AG04449 (cell line): ENCODE data around the gene CASP8AP2.
"Not testable (repeated sequence)": the region's sequence is repeated elsewhere in the genome, so short reads cannot be mapped to it uniquely, and the experiment has no call there.

Experiments used
- CTCF ChIA-PET: fragments of 350-600 bp; formaldehyde crosslinking; extraction: SDS; loops from one replicate; lab custom pipeline; 2021; ENCODE audit warnings: antibody characterized with exemption; lab: Yijun Ruan, JAX
- POLR2A ChIA-PET: fragments of 400-600, 350-600 bp; formaldehyde crosslinking; extraction: SDS; loops from one replicate; lab custom pipeline; 2020; ENCODE audit warnings: antibody characterized with exemption, inconsistent platforms; lab: Yijun Ruan, JAX
- DNase-seq: peaks from one replicate; pipeline ENCODE4 v3.0.0-alpha.2; 2010; ENCODE audit warnings: low read depth, low spot score
- H3K4me3 ChIP-seq: 2 replicates; pipeline ENCODE4 v1.5.1; 2011; ENCODE audit warnings: low read depth, mild to moderate bottlenecking, control low read depth, low read length
- CTCF ChIP-seq: IDR thresholded peaks from one replicate; pipeline ENCODE4 v1.5.1; 2011; ENCODE audit warnings: mild to moderate bottlenecking, moderate library complexity, low read length, control low read depth, inconsistent platforms; ENCODE audit not compliant: insufficient read depth; ENCODE audit errors: missing control alignments

Gene CASP8AP2

GRCh38 chr6:89829472-89830169, at the start of gene CASP8AP2:
Gene CASP8AP2, plus strand, starts transcription at chr6:89829880.
- POLR2A ChIA-PET = interaction anchor here (0.7 to 1.9 kb wide), 3 partner anchors 9 to 130 kb away, joined by 4 to 9 read pairs (median 4); partner anchors contain the start of gene MDN1
- CTCF ChIA-PET = interaction anchor here (0.9 kb wide), 1 partner anchor 31 kb away, joined by 4 read pairs; no protein-coding TSS in a partner anchor
- peak; percentile 90 for DNase-seq
- peak within 1 kb of the TSS; percentile 97 for H3K4me3 ChIP-seq
- TF ChIP-seq CTCF = no peak

GRCh38 chr6:89781070-89782034, 48.3 kb upstream of the CASP8AP2 start:
- DNase-seq = no peak
- no peak overlapping the region for H3K4me3 ChIP-seq
- CTCF ChIA-PET = interaction anchor here (1.4 kb wide), 1 partner anchor 11 kb away, joined by 6 read pairs; no protein-coding TSS in a partner anchor
- TF ChIP-seq CTCF = no peak
- POLR2A ChIA-PET = interaction anchor here (0.7 kb wide), 1 partner anchor 22 kb away, joined by 3 read pairs; no protein-coding TSS in a partner anchor

- no peak overlapping the region for H3K4me3 ChIP-seq
- no peak for DNase-seq
- no peak for TF ChIP-seq CTCF
- ChIA-PET POLR2A (no interaction called here), CTCF (interaction anchor here (1.4 kb wide), 1 partner anchor 11 kb away, joined by 6 read pairs; no protein-coding TSS in a partner anchor)
Measured at GRCh38 chr6:89782222-89782621, 47.5 kb upstream of the CASP8AP2 start.

- H3K4me3 ChIP-seq, CTCF ChIA-PET, POLR2A ChIA-PET, DNase-seq: not testable (repeated sequence)
Measured at GRCh38 chr6:89783293-89783692, 46.4 kb upstream of the CASP8AP2 start.

- no peak overlapping the region for H3K4me3 ChIP-seq
- CTCF ChIA-PET = no interaction called here
- POLR2A ChIA-PET = no interaction called here
- no peak for TF ChIP-seq CTCF
- no peak for DNase-seq
Measured at GRCh38 chr6:89784838-89785237, 44.8 kb upstream of the CASP8AP2 start.

GRCh38 chr6:89786970-89787369, 42.7 kb upstream of the CASP8AP2 start:
- CTCF ChIA-PET = no interaction called here
- POLR2A ChIA-PET = no interaction called here
- TF ChIP-seq CTCF = no peak

More at GRCh38 chr6:89786970-89787369, 42.7 kb upstream of the CASP8AP2 start:
- DNase-seq = no peak
- H3K4me3 ChIP-seq = no peak overlapping the region
